Measurements from ENCODE around the gene MGRN1.
"Not testable (repeated sequence)": the region's sequence is repeated elsewhere in the genome, so short reads cannot be mapped to it uniquely, and the experiment has no call there.

Gene MGRN1

DNA sequence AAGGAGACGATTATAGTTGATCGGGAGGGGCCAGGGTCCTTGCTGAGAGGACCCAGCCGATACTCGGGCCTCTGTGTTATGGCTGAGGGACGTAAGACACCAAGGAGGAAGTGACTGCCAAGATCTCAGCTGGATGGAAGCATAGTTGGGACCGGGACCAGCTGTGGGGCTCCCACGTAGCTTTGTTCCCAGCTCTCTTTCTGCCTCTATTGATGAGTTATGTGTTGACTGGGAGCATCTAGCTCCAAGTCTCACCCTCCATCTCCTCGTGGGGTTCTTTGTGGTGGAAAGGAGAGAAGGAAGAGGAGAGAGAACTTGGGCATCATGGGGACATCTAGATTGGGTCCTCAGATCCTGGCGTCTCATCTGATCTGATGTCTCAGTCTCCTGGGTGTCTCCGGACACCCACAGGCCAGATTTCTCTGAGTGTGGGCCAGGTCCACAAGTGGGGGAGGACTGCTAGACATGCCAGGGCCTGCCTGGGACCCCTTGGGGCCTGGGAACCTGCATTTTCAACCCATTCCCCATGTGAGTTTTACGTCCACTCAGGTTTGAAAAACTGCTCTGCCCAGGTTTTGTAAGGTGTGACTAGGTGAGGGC, 1.0 kb downstream of the MGRN1 start:
- DNase-seq = no peak

DNA sequence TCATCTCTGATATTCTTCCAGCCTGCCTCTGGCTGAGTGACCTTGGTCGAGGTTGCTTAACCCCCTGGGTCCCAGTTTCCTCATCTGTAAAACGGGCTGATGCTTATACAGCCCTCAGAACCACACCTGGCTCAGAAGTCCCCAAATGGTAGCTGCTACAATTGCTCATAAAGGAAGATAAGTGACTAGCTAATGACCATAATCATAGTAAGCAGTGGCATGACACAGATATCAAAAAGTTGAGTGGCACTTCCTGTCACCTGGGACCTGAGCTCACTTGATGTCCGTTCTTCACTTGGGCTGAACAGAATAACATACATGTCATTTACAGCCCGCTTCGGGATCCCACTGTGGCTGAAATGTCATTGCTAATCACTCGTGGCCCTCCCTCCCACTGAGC, 1.8 kb downstream of the MGRN1 start:
- no peak for DNase-seq

DNA sequence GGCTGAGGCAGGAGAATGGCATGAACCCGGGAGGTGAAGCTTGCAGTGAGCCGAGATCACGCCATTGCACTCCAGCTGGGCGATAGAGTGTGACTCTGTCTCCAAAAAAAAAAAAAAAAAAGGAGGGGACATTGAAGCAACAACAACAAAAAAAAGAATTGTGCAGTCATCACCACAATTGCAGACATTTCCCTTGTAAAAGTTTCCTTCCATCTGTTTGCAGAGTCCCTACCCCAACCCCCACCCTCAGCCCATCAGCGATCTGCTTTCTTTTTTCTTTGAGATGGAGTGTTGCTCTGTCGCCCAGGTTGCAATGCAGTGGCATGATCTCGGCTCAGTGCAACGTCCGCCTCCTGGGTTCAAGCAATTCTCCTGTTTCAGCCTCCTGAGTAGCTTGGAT, 3.7 kb downstream of the MGRN1 start:
- no peak for DNase-seq

DNA sequence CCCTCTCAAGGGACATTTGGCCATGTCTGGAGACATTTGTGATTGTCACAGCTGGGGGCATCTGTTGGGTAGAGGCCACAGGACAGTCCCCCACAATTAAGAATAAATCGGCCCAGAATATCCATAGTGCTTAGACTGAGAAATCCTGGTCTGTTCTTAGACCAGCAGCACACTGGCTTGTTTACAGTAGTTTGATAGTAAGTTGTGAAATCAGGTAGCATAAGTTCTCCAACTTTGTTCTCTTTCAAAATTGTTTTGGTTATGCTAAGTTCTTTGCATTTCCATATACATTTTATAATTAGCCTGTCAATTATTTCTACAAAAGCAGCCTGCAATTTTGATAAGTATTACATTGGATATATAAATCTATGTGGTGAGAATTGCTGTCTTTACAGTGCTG, 6.8 kb downstream of the MGRN1 start:
- no peak for DNase-seq

DNA sequence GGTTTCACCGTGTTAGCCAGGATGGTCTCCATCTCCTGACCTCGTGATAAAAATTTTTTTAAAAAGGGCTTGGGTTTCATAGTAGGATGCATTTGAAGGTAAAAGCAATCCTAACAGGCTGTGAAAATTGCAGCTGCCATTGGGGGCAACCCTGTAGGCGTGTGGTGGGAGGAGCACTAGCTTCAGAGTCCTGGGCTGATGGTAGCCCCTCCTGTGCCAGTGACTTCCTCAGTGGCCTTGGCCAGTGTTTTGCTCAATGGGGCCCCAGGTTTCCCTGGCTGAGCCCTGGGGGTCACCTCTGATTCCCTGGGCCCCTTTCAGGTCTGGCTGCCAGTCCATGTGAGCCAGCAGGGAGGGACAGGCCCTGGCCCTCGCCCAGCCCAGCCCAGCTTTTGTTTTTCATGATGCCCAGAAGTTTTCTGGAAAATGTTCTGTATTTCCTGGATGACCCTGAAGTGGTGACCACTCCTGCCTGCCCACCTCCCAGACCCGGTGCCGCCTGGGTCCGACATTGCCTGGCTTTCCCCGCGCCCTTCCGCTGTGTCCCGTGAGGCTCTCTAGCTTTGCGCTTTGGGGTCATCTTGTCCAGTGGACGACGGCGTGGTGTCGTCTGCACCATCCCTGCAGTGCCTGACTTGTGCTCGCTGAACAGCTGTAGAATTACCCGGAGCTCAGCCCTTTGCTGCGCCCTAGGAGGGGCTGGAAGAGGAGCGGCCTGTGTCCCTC, 9.4 kb downstream of the MGRN1 start:
- no peak for DNase-seq

DNA sequence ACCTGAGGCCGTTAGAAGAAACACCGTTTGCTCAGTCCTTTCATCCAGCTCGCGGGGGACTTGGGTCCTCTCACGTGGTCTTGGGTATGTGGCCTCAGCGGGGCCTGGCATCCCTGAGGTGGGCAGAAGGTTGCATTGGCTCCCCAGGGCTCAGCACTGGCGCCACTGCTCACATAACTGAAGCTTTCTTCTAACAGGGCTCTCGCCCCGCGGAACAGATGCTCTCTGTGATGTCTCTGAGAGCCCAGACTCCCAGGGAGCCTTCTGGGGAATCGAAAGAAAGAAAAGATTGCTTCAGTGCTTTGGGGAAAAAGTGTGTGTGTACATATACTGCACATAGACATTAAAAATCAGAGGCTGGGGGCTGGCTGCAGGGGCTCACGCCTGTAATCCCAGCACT, 10.1 kb downstream of the MGRN1 start:
- DNase-seq = no peak

DNA sequence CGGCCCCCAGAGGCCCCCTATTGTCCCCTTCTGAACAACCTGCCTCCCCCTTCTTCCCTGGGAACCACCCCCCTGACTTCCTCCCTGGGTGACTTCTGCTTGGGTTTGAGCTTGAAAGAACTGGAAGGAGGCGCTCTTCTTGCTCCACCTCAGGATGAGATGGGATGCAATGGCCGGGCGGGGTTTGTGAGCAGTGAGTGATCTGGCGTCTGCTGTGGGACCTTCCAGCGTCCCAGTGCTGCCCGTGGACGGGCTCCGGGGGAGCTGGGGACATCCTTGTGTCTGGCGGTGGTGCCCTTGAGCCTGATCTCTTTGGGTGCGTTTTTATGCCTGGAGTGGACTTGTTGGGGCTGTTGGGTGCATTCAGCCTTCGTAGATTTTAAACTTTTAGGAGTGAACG, 11.6 kb downstream of the MGRN1 start:
- no peak for DNase-seq

DNA sequence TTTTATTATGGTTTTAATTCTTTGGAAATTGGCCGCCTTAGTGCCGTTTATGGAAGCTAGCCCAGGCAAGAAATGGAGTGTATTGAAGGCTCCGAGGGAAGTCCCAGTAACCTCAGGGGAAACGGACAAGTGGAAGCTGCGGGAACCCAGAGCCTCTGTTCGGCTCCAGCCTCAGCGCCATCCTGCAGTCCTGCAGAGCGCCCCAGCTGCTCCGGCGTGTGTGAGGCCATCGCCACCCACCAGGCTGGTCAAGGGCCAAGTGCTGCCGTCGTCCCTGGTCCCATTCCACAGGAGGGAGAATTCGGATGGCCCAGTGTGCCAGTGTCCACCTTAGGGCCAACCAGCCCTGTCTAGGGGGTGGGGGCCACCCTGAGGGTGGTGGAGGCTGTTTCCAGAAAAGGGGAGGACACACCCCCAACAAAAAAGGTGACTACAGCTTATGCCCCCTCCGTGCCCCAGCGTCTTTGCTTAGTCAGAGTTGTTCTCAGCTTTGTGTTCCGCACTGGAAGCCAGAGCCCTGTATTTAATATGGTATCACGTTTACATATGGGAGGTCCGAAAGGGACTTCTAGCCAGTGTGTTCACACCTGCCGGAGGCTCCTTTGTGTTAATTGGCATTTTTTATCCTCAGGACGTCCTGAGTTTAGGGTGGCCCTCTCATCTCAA, 13.0 kb downstream of the MGRN1 start:
- no peak for DNase-seq

DNA sequence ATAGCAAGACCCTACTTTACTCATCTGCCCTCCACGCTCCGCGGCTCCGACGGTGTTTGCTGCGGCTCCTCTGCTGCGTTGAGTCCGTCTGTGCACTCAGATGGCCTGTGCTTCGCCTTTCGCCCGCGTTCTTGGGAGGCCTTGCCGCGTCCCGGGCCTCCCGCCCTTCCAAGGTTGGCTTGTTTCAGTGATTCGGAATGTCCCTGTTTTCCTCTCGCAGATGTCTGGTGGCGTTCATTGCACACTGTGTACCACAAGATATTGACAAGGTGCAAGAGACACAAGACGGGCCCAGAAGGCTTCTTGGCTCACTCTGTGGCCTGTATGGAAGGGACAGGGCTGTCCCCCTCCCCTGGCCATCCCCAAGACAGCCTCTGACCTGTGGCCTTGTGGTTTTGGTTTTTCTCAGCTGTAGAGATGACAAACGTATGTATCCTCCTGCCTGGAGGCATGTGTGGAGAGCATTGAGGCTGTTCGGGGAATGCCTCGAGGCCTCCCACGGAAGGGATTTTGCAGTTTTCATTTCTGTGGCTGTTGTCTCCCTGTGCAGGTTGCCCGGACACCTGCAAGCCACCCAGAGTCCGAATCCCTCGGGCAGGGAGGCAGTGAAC, 15.4 kb downstream of the MGRN1 start:
- DNase-seq = no peak

DNA sequence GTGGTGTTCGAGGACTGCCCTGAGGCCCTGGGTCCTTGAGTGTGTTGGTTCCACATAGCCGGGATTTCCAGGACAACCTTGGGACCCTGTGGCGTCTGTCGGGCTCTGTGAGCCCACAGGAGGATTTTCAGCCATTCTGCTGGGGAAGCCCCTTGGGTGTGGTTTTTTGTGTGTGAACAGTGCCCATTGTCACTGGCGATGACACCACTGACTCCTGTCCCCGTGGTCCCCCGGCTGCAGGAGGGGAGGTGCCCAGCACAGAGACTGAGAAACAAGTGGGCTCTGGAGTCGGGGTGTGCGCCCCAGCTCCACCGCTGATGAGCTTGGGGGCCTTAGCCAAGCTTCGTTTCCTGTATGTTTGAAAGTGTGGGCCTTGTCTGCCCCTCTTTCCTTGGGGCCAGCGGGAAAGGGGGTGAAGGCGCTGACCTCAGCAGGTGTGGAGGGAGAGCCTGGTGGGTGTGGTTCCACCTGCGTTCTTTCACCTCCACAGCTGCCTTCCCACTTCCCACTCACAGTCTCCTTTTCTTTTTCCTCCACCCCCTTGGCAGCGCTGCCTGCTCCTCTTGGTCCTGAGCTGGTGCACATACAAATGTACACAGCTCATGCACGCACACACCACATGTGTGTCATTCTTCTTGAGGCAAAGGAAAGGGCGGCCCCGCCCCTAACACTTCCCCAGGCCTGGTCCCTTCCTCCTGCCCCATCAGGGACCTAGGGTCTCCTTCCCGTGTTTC, 16.1 kb downstream of the MGRN1 start:
- no peak for DNase-seq

DNA sequence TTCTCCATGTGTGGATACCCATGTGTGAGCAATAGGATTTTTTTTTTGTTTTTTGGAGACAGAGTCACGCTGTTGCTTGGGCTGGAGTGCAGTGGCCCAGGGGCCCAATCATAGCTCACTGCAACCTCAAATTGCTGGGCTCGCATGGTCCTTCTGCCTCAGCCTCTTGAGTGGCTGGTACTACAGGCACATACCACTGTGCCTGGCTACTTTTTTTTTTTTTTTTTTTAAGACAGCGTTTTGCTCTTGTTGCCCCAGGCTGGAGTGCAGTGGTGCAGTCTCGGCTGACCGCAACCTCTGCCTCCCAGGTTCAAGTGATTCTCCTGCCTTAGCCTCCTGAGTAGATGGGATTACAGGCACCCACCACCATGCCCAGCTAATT, 16.7 kb downstream of the MGRN1 start:
- DNase-seq = no peak

DNA sequence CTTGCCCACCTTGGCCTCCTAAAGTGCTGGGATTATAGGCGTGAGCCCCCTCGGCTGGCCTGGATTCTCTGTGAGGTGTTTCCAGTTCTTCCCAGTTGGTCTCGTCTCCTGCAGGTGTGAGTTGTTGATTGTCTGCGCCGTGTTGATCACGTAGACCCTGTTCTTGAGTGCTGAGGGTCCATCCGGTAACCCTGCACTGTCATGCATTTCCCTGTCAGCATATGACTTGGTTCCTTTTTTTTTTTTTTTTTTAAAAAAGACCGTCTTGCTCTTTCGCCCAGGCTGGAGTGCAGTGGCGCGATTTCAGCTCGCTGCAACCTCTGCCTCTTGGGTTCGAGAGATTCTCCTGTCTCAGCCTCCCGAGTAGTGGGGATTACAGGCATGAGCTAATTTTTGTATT, 17.3 kb downstream of the MGRN1 start:
- no peak for DNase-seq

DNA sequence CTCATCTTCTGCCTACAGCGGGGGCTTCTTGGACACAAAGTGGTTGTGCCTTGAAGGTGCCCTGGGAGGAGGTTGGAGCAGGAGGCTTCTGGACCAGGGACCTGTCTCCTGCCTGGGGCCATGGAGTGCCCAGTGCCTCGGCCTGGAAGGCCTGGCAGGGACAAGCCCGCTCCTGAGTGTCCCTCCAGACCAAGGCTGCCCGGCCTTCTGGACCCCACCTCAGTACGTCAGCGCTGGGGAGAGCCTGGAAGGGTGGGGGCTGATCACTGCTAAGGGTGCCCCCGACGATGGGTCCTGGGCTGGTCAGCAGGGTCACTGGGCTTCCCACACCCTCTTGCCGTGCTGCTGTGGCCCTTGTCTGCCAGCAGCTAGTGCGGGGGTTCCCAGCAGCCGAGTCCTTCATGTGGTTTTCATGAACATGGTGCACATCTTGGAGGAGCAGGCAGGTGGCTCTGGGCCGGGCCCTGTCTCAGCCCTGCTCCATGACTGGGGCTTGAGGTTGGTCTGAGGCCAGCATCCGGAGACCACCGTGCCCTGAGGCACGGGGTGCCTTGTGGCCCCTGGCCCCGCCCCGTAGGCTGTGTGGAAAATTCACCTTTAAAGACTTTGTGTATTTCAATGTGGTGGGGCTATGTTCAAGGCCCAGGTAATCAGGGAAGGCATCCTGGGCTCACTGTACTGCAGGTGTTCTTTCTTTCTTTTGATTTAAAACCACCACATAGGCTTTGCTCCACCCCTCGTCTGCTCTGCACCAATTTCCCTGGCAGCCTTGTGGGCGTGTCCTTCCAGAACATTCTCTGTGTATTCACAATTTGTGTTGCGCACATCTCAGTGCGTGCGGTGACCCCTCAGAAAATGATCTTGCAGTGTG, 22.4 kb downstream of the MGRN1 start:
- DNase-seq = no peak

DNA sequence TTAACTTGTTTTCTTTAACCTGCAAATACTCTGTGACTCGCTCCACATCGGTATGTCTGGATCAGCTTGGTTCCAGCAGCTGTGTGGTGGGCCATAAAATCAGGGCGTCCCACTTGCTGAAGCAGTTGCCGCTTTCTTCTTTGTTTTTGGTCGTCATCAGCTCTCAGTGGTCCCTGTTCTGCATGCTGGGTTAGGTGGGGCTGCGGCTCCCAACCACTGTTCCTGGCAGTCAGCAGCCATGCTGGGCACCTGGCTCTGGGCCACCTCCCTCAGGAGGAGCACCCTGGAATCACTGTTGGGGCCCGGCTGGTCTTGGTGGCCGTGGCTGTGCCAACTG, 23.0 kb downstream of the MGRN1 start:
- no peak for DNase-seq

DNA sequence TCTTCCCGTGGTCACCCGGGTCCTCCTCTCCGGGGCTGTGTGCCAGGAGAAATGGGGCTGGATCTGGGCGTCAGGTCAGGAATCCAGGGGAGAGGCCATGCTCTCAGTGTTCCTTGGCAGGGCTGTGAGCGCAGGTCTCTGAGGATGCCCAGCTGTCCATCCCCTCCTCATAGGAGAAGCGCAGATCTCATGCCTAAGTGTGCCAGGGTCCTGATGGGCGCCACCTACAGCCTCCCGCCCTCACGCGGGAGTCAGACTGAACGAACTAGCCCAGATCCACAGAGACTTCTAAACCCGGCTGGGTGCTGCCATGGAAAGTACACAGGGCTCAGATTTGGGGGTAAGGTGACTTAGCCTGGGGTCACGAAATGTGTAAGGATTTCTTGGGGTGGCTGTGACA, 24.3 kb downstream of the MGRN1 start:
- no peak for DNase-seq

DNA sequence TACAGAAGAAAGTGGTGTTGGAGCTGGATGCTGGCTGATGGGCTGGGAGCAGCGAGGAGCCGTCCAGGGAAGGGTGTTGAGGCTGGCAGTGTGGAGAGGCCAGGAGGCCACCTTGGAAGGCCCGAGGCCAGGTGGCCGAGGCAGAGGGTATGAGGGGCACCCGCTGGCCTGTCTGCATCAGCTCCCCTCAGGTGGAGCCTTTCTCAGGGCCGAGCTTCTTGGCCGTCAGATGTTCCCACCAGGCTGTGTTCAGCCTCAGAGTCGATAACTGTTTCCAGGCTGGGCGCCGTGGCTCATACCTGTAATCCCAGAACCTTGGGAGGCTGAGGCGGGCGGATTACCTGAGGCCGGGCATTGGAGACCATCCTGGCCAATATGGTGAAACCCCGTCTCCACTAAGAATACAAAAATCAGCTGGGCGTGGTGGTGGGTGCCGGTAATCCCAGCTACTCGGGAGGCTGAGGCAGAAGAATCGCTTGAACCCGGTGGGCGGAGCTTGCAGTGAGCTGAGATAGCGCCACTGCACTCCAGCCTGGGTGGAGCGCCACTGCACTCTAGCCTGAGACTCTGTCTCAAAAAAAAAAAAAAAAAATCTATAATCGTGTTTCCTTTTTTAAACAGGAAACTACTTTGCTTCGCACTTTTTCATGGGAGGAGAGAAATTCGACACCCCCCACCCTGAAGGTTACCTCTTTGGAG, 25.3 kb downstream of the MGRN1 start:
- no peak for DNase-seq

DNA sequence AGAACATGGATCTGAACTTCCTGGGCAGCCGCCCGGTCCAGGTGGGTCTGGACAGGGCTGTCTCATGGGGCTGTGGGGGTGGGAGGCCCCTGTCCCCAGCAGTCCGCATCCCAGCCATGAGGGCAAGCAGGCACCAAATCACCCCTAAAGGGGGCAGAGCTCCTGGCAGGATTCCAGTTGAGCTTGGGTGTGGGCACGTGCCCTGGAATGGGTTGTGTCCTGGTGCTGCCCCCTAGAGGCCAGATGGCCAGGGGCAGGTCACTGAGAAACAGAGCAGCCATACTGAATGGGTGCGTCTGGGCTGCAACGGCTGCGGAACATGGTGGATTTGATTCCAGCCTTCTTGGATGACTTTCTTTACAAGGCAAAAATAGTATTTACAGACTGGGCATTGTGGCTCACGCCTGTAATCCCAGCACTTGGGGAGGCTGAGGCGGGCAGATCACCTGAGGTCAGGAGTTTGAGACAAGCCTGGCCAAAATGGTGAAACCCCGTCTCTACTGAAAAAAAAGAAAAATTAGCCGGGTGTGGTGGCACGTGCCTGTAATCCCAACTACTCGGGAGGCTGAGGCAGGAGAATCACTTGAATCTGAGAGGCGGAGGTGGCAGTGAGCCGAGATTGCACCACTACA, 25.9 kb downstream of the MGRN1 start:
- DNase-seq = not testable (repeated sequence)

DNA sequence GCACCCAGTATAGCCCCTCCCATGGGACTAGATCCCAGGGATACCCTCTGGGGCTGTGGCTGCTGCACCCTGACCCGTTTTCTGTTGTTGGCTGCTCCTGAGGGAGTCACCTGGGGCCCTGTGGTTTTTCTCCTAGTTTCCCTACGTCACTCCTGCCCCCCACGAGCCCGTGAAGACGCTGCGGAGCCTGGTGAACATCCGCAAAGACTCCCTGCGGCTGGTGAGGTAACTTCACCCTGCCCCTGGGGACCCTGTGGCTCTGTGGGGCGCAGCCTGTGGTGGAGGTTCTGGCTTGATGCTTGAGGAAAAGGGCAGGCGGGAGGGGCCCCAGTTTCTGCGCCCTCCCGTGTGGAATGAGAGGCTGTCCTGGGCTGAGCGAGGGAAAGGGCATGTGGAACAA, 27.2 kb downstream of the MGRN1 start:
- no peak for DNase-seq

DNA sequence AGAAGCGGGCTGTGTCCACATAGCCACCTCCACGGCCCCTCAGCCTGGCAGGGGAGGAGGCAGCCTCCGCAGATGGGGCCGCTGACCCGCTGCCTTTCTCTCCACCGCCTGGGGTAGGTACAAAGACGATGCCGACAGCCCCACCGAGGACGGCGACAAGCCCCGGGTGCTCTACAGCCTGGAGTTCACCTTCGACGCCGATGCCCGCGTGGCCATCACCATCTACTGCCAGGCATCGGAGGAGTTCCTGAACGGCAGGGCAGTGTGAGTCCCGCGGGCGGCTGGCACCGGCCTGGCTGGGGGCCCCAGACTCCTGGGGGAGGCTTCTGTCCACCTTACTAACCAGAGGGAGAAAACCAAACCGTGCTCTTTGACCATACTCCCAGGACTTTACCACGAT, 27.9 kb downstream of the MGRN1 start:
- DNase-seq = no peak

DNA sequence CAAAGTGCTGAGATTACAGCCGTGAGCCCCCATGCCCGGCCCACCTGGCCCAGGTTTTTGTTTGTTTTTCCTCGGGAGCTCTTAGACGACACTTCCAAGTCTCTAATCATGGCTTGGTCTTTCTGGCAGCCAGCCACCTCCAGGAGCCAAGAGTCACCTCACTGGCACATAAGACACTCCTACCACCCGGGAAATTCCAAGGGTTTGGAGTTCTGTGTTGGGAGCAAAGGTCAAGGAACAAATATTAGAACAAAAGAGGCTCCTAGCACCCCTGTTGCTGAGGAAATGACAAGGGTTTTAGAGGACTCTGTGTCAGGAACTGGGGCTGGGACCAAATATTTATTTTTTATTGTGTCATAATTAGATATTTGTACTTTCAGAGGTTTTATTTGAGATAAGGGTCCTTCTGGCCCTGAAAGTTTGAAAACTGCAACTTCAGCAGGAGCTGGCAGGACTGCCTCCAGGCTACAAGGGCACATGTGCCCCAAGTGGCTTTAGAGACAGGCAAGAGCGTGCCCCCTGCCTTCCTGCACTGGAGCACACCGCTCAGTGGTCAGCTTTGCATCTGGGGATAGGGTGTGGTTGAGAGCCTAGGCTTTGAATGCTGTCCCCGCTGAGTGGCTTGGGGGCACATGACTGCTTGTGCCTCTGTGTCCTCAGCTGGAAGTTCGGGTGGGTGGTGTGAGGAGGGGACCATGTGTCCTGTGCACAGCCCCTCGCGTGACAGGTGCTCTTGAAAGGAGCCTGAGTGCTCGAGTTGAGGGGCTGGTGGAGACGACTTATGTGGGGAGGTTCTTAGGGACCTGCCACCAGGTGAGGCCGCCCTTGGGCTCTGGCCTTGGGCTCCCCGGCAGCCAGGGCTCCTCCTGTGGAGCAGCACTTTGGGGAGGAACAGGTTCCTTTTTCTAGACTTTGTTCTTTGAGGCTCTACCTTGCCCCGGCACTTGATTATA, 29.7 kb downstream of the MGRN1 start:
- DNase-seq = no peak
